Panc1 (cell line): ENCODE results near the gene RNU1-2.

Experiments used
- POLR2AphosphoS5 ChIP-seq: IDR thresholded peaks from 2 replicates; pipeline ENCODE4 v1.6.1; 2012; ENCODE audit warnings: mild to moderate bottlenecking, low read depth, low read length, moderate library complexity
- TCF7L2 ChIP-seq: IDR thresholded peaks from 2 replicates; pipeline ENCODE4 v1.6.1; 2011; ENCODE audit warnings: mild to moderate bottlenecking, low read depth, low read length, inconsistent platforms

- TF ChIP-seq TCF7L2 = no peak
- no peak for TF ChIP-seq POLR2AphosphoS5
These were observed 48.3 kb downstream of the RNU1-2 start for GRCh38 chr1:16944038-16944437.
